ENCODE data around the gene CMBL.

Gene CMBL

GRCh38 chr5:10283927-10284635, 23.6 kb downstream of the CMBL start:
- H3K27ac ChIP-seq (ENCODE audit: poor library complexity, severe bottlenecking): no peak overlapping the region
- H3K4me3 ChIP-seq (ENCODE audit: severe bottlenecking): no peak overlapping the region
- H3K4me1 ChIP-seq (ENCODE audit: insufficient read depth, poor library complexity, severe bottlenecking): peaks cover 9% of the 10 kb centered on the region
- TF ChIP-seq CTCF (IDR thresholded peaks at IDR 0.05; ENCODE audit: poor library complexity, severe bottlenecking): peak; percentile 99
- peaks cover 6% of the 10 kb centered on the region for H3K36me3 ChIP-seq (ENCODE audit: low read depth)
- H3K9me3 ChIP-seq (ENCODE audit: severe bottlenecking): no peaks in the 10 kb centered on the region
- no peaks in the 10 kb centered on the region for H3K27me3 ChIP-seq (ENCODE audit: insufficient read depth, poor library complexity, severe bottlenecking)
- ATAC-seq (ENCODE audit: low read depth) (peak; percentile 84), DNase-seq (ENCODE audit: low spot score) (peak; percentile 83)

- peaks cover 5% of the 10 kb centered on the region for H3K4me1 ChIP-seq (ENCODE audit: insufficient read depth, poor library complexity, severe bottlenecking)
- H3K27ac ChIP-seq (ENCODE audit: poor library complexity, severe bottlenecking): peak overlapping the region; percentile 11
- no peak overlapping the region for H3K4me3 ChIP-seq (ENCODE audit: severe bottlenecking)
- no peaks in the 10 kb centered on the region for H3K9me3 ChIP-seq (ENCODE audit: severe bottlenecking)
- DNase-seq (ENCODE audit: low spot score) (peak; percentile 8), ATAC-seq (ENCODE audit: low read depth) (peak; percentile 74)
- no peaks in the 10 kb centered on the region for H3K27me3 ChIP-seq (ENCODE audit: insufficient read depth, poor library complexity, severe bottlenecking)
- H3K36me3 ChIP-seq (ENCODE audit: low read depth): no peaks in the 10 kb centered on the region
- TF ChIP-seq CTCF (IDR thresholded peaks at IDR 0.05; ENCODE audit: poor library complexity, severe bottlenecking): no peak
Observed at GRCh38 chr5:10279925-10280720, 27.6 kb downstream of the CMBL start.

- Histone ChIP-seq H3K9me3 (ENCODE audit: severe bottlenecking) (no peaks in the 10 kb centered on the region), H3K27me3 (ENCODE audit: insufficient read depth, poor library complexity, severe bottlenecking) (no peaks in the 10 kb centered on the region), H3K4me3 (ENCODE audit: severe bottlenecking) (no peak overlapping the region), H3K4me1 (ENCODE audit: insufficient read depth, poor library complexity, severe bottlenecking) (peaks cover 5% of the 10 kb centered on the region), H3K27ac (ENCODE audit: poor library complexity, severe bottlenecking) (no peak overlapping the region), H3K36me3 (ENCODE audit: low read depth) (no peaks in the 10 kb centered on the region)
- no peak for TF ChIP-seq CTCF (IDR thresholded peaks at IDR 0.05; ENCODE audit: poor library complexity, severe bottlenecking)
- DNase-seq (ENCODE audit: low spot score): peak; percentile 0
- no peak for ATAC-seq (ENCODE audit: low read depth)
Observed at GRCh38 chr5:10279328-10279727, 28.4 kb downstream of the CMBL start.

- no peak overlapping the region for H3K27ac ChIP-seq (ENCODE audit: poor library complexity, severe bottlenecking)
- no peak overlapping the region for H3K4me3 ChIP-seq (ENCODE audit: severe bottlenecking)
- H3K9me3 ChIP-seq (ENCODE audit: severe bottlenecking): no peaks in the 10 kb centered on the region
- ATAC-seq (ENCODE audit: low read depth) (no peak), DNase-seq (ENCODE audit: low spot score) (peak; percentile 20)
- H3K4me1 ChIP-seq (ENCODE audit: insufficient read depth, poor library complexity, severe bottlenecking): peaks cover 5% of the 10 kb centered on the region
- H3K27me3 ChIP-seq (ENCODE audit: insufficient read depth, poor library complexity, severe bottlenecking): no peaks in the 10 kb centered on the region
- TF ChIP-seq CTCF (IDR thresholded peaks at IDR 0.05; ENCODE audit: poor library complexity, severe bottlenecking): no peak
- H3K36me3 ChIP-seq (ENCODE audit: low read depth): no peaks in the 10 kb centered on the region
Observed at GRCh38 chr5:10278658-10279279, 28.9 kb downstream of the CMBL start.
